Gastroesophageal sphincter (tissue), 3 donors: Measurements from ENCODE around the gene TMOD2.

Source experiments
- CTCF ChIP-seq, 4 experiments: fragments of 200-600 bp in 2 of 4; fragments of 450-650 bp in 2 of 4; sonication (generic) in 1 of 4; IDR thresholded peaks; one replicate each; pipeline ENCODE4 v1.5.1; 2017 to 2019; ENCODE audit warnings: antibody characterized with exemption in 4 of 4, mild to moderate bottlenecking in 2 of 4, moderate library complexity in 2 of 4
- EP300 ChIP-seq: sonication (generic); formaldehyde crosslinking; IDR thresholded peaks from one replicate; pipeline ENCODE4 v1.6.1; 2017; ENCODE audit warnings: antibody characterized with exemption, mild to moderate bottlenecking
- POLR2A ChIP-seq, 2 donors: fragments of 450-650 bp; IDR thresholded peaks; one replicate each; pipeline ENCODE4 v1.6.1; 2017; ENCODE audit warnings: antibody characterized with exemption in 2 of 2, mild to moderate bottlenecking in 2 of 2, moderate library complexity in 1 of 2
- POLR2AphosphoS5 ChIP-seq: sonication (generic); formaldehyde crosslinking; IDR thresholded peaks from one replicate; pipeline ENCODE4 v1.6.1; 2017; ENCODE audit warnings: antibody characterized with exemption

- TF ChIP-seq POLR2A (IDR thresholded peaks at IDR 0.05) (no peak), CTCF (IDR thresholded peaks at IDR 0.05) (no peak), EP300 (no peak), POLR2AphosphoS5 (no peak)
These were observed 105.5 kb downstream of the TMOD2 start for GRCh38 chr15:51856714-51857380.
